Neural cell (in vitro differentiated cells): ENCODE data around the gene PLG. TPM values are rescaled to one million over a fixed set of nuclear protein-coding genes. Genes with fewer than 3 reads are reported as not detected.
"Not testable (repeated sequence)": the region's sequence is repeated elsewhere in the genome, so short reads cannot be mapped to it uniquely, and the experiment has no call there.

Experiments used
- H2AFZ ChIP-seq: fragments of 200-600, 300-800 bp; sonication (generic), shearing (Covaris generic); 2 replicates; pipeline ENCODE4 v1.6.0; 2014; ENCODE audit warnings: low read depth, mild to moderate bottlenecking, antibody characterized with exemption, low read length, moderate library complexity
- H3F3A ChIP-seq: fragments of 200-600 bp; shearing (Covaris generic); 2 replicates; pipeline ENCODE4 v1.6.1; 2016; ENCODE audit warnings: mild to moderate bottlenecking, moderate library complexity, mixed read lengths, antibody characterized with exemption, low read length; ENCODE audit not compliant: insufficient read depth, poor library complexity, severe bottlenecking
- H3K27ac ChIP-seq: fragments of 200-600, 300-800 bp; sonication (generic), shearing (Covaris generic); 2 replicates; pipeline ENCODE4 v1.5.1; 2014; ENCODE audit warnings: mild to moderate bottlenecking, low read length, moderate library complexity
- H3K27me3 ChIP-seq: fragments of 300-800, 200-600 bp; sonication (generic), shearing (Covaris generic); 2 replicates; pipeline ENCODE4 v1.6.0; 2014; ENCODE audit warnings: mild to moderate bottlenecking, low read depth, low read length, moderate library complexity; ENCODE audit not compliant: insufficient read depth
- H3K36me3 ChIP-seq: fragments of 300-800, 200-600 bp; sonication (generic), shearing (Covaris generic); 2 replicates; pipeline ENCODE4 v1.5.1; 2014; ENCODE audit warnings: mild to moderate bottlenecking, antibody characterized with exemption, low read length, moderate library complexity; ENCODE audit not compliant: insufficient read depth
- H3K4me2 ChIP-seq: fragments of 300-800, 200-600 bp; sonication (generic), shearing (Covaris generic); 2 replicates; pipeline ENCODE4 v1.6.0; 2014; ENCODE audit warnings: mild to moderate bottlenecking, low read length
- H3K4me3 ChIP-seq: fragments of 300-800, 200-600 bp; sonication (generic), shearing (Covaris generic); 2 replicates; pipeline ENCODE4 v1.5.1; 2014; ENCODE audit warnings: mild to moderate bottlenecking, low read length, moderate library complexity
- H3K79me2 ChIP-seq: fragments of 200-600 bp; shearing (Covaris generic); replicated peaks from 2 replicates; pipeline ENCODE4 v1.6.0; 2014; ENCODE audit warnings: mild to moderate bottlenecking, low read length, moderate library complexity; ENCODE audit not compliant: insufficient read depth
- H3K9ac ChIP-seq: fragments of 300-800, 200-600 bp; sonication (generic), shearing (Covaris generic); 2 replicates; pipeline ENCODE4 v1.6.1; 2016; ENCODE audit warnings: mild to moderate bottlenecking, low read length, mixed read lengths
- H3K9me2 ChIP-seq: fragments of 200-600 bp; shearing (Covaris generic); 2 replicates; pipeline ENCODE4 v1.6.1; 2016; ENCODE audit warnings: mild to moderate bottlenecking, low read length, mixed read lengths; ENCODE audit not compliant: insufficient read depth
- H3K9me3 ChIP-seq: fragments of 200-600, 300-800 bp; sonication (generic), shearing (Covaris generic); 2 replicates; pipeline ENCODE4 v1.6.1; 2016; ENCODE audit warnings: mild to moderate bottlenecking, mixed run types, low read length, moderate library complexity, mixed read lengths
- H4K20me1 ChIP-seq: fragments of 200-600 bp; shearing (Covaris generic); 2 replicates; pipeline ENCODE4 v1.6.1; 2016; ENCODE audit warnings: mild to moderate bottlenecking, mixed run types; ENCODE audit not compliant: insufficient read depth
- CTCF ChIP-seq: fragments of 450-650 bp; IDR thresholded peaks from 2 replicates; pipeline ENCODE4 v1.5.1; 2014; ENCODE audit warnings: antibody characterized with exemption, mild to moderate bottlenecking, moderate library complexity; ENCODE audit not compliant: poor library complexity, severe bottlenecking
- EZH2 ChIP-seq: fragments of 200-600, 300-800 bp; shearing (Covaris generic), sonication (generic); IDR thresholded peaks from 2 replicates; pipeline ENCODE4 v1.6.1; 2014; ENCODE audit warnings: antibody characterized with exemption, low read length, borderline replicate concordance, mild to moderate bottlenecking; ENCODE audit not compliant: insufficient read depth, poor library complexity, severe bottlenecking
- MXI1 ChIP-seq: fragments of 450-650 bp; conservative IDR thresholded peaks from 2 replicates; pipeline ENCODE4 v1.6.1; 2014; ENCODE audit warnings: antibody characterized with exemption, mild to moderate bottlenecking; ENCODE audit not compliant: poor library complexity, severe bottlenecking
- POLR2AphosphoS5 ChIP-seq: IDR thresholded peaks from 2 replicates; pipeline ENCODE4 v1.6.1; 2012
- RAD21 ChIP-seq: fragments of 450-650 bp; conservative IDR thresholded peaks from 2 replicates; pipeline ENCODE4 v1.6.1; 2014; ENCODE audit warnings: antibody characterized with exemption, mild to moderate bottlenecking, moderate library complexity
- SMC3 ChIP-seq: fragments of 450-650 bp; conservative IDR thresholded peaks from 2 replicates; pipeline ENCODE4 v1.6.1; 2014; ENCODE audit warnings: antibody characterized with exemption, mild to moderate bottlenecking, moderate library complexity; ENCODE audit not compliant: poor library complexity
- TAF1 ChIP-seq: IDR thresholded peaks from 2 replicates; pipeline ENCODE4 v1.6.1; 2012; ENCODE audit warnings: low read depth
- polyA plus RNA-seq: library from polyadenylated mRNA; depleted of rRNA; stranded (reverse); fragments of >200 nt; gene quantifications from 2 replicates; pipeline ENCODE4 v1.2.3, GENCODE V29; 2014

The PLG gene
- polyA plus RNA-seq, 1 donor from 2014 or later: not detected

DNA sequence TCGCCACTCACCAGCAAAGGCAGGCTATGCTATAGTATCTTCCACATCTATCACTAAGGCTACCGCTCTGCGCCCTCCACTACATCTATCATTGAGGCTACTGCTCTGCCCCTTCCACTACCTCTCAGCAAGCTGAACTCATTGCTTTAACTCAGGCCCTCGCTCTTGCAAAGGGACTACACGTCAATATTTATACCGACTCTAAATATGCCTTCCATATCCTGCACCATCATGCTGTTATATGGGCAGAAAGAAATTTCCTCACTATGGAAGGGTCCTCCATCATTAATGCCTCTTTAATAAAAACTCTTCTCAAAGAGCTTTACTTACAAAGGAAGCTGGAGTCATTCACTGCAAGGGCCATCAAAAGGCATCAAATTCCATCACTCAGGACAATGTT lies 77.1 kb downstream of the PLG start:
- H3K9me2 ChIP-seq, H3F3A ChIP-seq, H3K27me3 ChIP-seq, H4K20me1 ChIP-seq, H2AFZ ChIP-seq, H3K36me3 ChIP-seq, H3K4me3 ChIP-seq, H3K27ac ChIP-seq, H3K79me2 ChIP-seq, H3K4me2 ChIP-seq, H3K9me3 ChIP-seq, H3K9ac ChIP-seq: not testable (repeated sequence)

DNA sequence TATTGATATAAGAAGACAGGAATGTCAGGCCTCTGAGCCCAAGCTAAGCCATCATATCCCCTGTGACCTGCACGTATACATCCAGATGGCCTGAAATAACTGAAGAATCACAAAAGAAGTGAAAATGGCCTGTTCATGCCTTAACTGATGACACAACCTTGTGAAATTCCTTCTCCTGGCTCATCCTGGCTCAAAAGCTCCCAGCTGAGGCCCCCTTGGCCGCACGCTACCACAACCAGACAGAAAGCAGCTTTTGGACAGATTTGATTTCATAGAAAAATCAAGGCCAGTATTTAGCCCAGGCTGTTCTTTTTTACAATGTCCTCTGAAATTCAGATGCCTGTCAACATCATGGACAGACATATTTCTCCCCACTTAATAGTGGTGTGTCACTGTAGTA lies 78.6 kb downstream of the PLG start:
- not testable (repeated sequence) for H3K79me2 ChIP-seq, H3K27me3 ChIP-seq, H3K36me3 ChIP-seq, H4K20me1 ChIP-seq, H3K9me3 ChIP-seq, H3K9me2 ChIP-seq, H3K4me3 ChIP-seq, H3K9ac ChIP-seq, H3F3A ChIP-seq, H3K4me2 ChIP-seq, H2AFZ ChIP-seq, H3K27ac ChIP-seq

DNA sequence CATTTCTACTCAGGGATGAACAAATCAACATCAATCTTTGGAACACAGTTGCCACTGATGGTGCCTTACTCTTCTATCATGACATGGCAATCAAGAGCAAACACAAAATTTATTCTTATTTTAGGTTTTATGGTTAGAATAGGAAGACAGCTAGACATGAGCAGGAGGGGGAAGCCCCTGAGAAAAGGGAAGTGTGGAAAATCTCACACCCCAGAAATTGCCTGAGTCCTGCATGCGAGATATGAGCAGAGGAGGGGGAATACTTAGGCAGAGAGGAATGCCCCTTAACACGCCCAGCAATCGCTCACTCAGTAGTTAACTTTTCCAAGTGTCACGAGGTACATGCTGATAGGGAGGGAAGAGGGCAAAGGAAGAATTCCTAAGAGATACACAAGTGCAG lies 79.3 kb downstream of the PLG start:
- H3K9ac ChIP-seq: no peak overlapping the region
- no peak overlapping the region for H2AFZ ChIP-seq
- H3K27me3 ChIP-seq: no peaks in the 10 kb centered on the region
- H3F3A ChIP-seq: no peaks in the 10 kb centered on the region
- no peaks in the 10 kb centered on the region for H3K9me2 ChIP-seq
- H3K27ac ChIP-seq: no peak overlapping the region
- H3K4me2 ChIP-seq: no peak overlapping the region
- H4K20me1 ChIP-seq: no peaks in the 10 kb centered on the region
- TF ChIP-seq RAD21 (no peak), SMC3 (no peak), EZH2 (no peak), TAF1 (no peak), CTCF (no peak), MXI1 (no peak)
- no peak overlapping the region for H3K4me3 ChIP-seq
- no peaks in the 10 kb centered on the region for H3K36me3 ChIP-seq
- no peaks in the 10 kb centered on the region for H3K79me2 ChIP-seq
- H3K9me3 ChIP-seq: no peaks in the 10 kb centered on the region

DNA sequence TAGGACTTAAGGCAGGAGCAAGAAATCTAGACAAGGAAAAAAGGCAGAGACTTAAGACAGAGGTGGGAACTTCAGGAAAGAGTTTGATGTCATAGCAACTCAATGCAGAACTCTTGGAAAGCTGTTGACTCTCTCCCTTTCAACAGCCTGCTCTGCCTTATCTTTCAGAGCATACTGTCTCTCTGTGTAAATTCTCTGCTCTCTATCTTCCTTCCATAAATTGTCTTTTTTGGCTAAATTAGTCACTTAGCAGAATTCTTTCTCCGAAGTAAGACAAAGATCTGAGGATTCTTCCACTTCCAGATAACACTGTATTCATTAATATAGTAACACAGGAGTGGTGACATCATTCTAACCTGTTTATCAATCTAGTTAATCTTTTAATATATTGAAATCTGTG lies 80.2 kb downstream of the PLG start:
- Histone ChIP-seq H2AFZ (no peak overlapping the region), H3K36me3 (no peaks in the 10 kb centered on the region), H3K4me3 (no peak overlapping the region), H4K20me1 (no peaks in the 10 kb centered on the region), H3K27me3 (no peaks in the 10 kb centered on the region), H3K4me2 (no peak overlapping the region), H3K9ac (no peak overlapping the region), H3K27ac (no peak overlapping the region), H3K79me2 (no peaks in the 10 kb centered on the region), H3K9me2 (no peaks in the 10 kb centered on the region), H3F3A (no peaks in the 10 kb centered on the region), H3K9me3 (no peaks in the 10 kb centered on the region)
- TF ChIP-seq POLR2AphosphoS5: no peak
